Stimulated activated naive B cell treated with anti-CD40 and anti-IgM and Interleukin-4, amounts not matched to agents 10 μg/mL and 1 μg/mL and 100 μg/mL, for 72 hours (primary cell): ENCODE results near the gene GTPBP6.

ENCODE experiments used
- ATAC-seq, 2 donors: fragments of 150-1000 bp; cut with Tn5 transposase; replicated peaks; 2 replicates each; pipeline ENCODE4 v1.10.0; 2021; ENCODE audit warnings: moderate library complexity in 1 of 2
- DNase-seq: peaks from one replicate; pipeline ENCODE4 v3.0.0; 2021
- H3K27ac Mint-ChIP-seq: one replicate; pipeline ENCODE4 v1.8.0; 2022; ENCODE audit warnings: mild to moderate bottlenecking, mixed read lengths
- H3K27me3 Mint-ChIP-seq, 2 donors: one replicate each; pipeline ENCODE4 v1.8.0; 2022; ENCODE audit warnings: mixed read lengths in 2 of 2
- H3K36me3 Mint-ChIP-seq, 2 donors: one replicate each; pipeline ENCODE4 v1.8.0; 2022; ENCODE audit warnings: mixed read lengths in 2 of 2, mild to moderate bottlenecking in 1 of 2
- H3K4me1 Mint-ChIP-seq, 2 donors: one replicate each; pipeline ENCODE4 v1.8.0; 2022; ENCODE audit warnings: mixed read lengths in 2 of 2, mild to moderate bottlenecking in 1 of 2
- H3K4me3 Mint-ChIP-seq, 2 donors: one replicate each; pipeline ENCODE4 v1.8.0; 2022; ENCODE audit warnings: mild to moderate bottlenecking in 2 of 2, mixed read lengths in 2 of 2, moderate library complexity in 1 of 2
- H3K9me3 Mint-ChIP-seq, 2 donors: one replicate each; pipeline ENCODE4 v1.8.0; 2022; ENCODE audit warnings: mixed read lengths in 2 of 2, mild to moderate bottlenecking in 1 of 2

The GTPBP6 gene

GRCh38 chrX:323721-324628 lies 5.4 kb upstream of the GTPBP6 start:
- Mint-ChIP-seq H3K27me3 (peaks cover 5 to 13% of the 10 kb centered on the region in 2 donors), H3K27ac (peak overlapping the region; percentile 68), H3K4me1 (peaks cover 13 to 25% of the 10 kb centered on the region in 2 donors), H3K4me3 (peak overlapping the region in 1 of 2 donors; percentile 1), H3K9me3 (no peaks in the 10 kb centered on the region), H3K36me3 (peaks cover 0 to 3% of the 10 kb centered on the region in 2 donors)
- ATAC-seq: peak; percentile 4 to 14
- no peak for DNase-seq

DNA sequence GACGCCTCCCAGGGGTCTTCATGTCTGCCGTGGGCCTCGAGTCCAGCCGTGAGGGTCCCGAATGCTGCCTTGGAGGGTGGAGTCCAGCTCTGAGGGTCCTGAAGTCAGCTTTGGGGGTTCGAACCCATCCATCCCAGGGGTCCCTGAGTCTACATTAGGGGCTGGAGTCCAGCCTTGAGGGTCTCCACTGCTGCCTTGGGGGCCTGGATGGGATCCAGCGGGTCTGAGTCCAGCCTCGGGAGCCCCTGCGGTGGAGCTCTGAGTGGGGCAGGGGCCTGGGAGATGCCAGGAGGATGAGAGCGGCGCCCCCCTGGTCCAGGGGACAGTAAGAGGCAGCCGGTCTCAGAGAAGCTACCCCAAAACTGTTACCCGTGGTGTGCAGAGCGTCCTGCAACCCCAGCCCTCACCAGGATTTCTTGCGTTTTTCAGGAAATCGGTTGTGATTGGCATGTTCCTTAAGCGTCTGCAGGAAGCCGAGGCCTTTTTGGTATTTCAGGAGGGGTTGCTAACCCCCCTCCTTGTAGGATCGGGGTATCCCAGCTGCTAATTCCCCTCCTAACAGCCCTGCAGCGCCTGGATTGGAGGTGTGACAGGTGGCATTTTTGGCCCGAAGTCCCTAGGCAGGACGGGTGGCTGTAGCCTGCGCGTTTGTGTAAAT lies 1.7 kb upstream of the GTPBP6 start:
- peak overlapping the region; percentile 95 for H3K27ac Mint-ChIP-seq
- peaks cover 4 to 8% of the 10 kb centered on the region in 2 donors for H3K36me3 Mint-ChIP-seq
- peak overlapping the region; percentile 89 to 90 for H3K4me3 Mint-ChIP-seq
- H3K9me3 Mint-ChIP-seq: peaks cover 0 to 2% of the 10 kb centered on the region in 2 donors
- ATAC-seq: no peak
- H3K27me3 Mint-ChIP-seq: peaks cover 5 to 7% of the 10 kb centered on the region in 2 donors
- peaks cover 23 to 25% of the 10 kb centered on the region in 2 donors for H3K4me1 Mint-ChIP-seq
- no peak for DNase-seq

DNA sequence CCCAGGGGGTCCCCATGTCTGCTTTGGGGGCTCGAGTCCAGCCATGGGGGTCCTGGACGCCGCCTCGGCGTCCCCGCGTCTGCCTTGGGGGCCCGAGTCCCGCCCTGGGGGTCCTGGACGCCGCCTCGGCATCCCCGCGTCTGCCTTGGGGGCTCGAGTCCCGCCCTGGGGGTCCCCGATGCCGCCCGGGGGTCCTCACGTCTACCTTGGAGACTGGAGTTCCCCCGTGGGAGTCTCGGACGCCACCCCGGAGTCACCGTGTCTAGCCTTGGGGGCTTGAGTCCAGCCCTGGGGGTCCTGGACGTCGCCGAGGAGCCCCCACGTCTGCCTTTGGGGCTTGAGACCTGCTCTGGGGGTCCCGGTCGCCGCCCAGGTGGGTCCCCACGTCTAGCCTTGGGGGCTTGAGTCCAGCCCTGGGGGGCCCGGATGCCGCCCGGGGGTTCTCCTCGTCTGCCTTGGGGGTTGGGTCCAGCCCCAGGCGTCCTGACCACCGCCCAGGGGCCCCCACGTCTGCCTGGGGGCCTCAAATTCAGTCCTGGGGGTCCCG lies 1.1 kb upstream of the GTPBP6 start:
- DNase-seq (no peak), ATAC-seq (no peak)
- Mint-ChIP-seq H3K27ac (peak overlapping the region; percentile 96), H3K27me3 (peaks cover 5 to 7% of the 10 kb centered on the region in 2 donors), H3K4me1 (peaks cover 20 to 25% of the 10 kb centered on the region in 2 donors), H3K4me3 (peak overlapping the region; percentile 89 to 90), H3K9me3 (peaks cover 0 to 2% of the 10 kb centered on the region in 2 donors), H3K36me3 (peaks cover 4 to 8% of the 10 kb centered on the region in 2 donors)

DNA sequence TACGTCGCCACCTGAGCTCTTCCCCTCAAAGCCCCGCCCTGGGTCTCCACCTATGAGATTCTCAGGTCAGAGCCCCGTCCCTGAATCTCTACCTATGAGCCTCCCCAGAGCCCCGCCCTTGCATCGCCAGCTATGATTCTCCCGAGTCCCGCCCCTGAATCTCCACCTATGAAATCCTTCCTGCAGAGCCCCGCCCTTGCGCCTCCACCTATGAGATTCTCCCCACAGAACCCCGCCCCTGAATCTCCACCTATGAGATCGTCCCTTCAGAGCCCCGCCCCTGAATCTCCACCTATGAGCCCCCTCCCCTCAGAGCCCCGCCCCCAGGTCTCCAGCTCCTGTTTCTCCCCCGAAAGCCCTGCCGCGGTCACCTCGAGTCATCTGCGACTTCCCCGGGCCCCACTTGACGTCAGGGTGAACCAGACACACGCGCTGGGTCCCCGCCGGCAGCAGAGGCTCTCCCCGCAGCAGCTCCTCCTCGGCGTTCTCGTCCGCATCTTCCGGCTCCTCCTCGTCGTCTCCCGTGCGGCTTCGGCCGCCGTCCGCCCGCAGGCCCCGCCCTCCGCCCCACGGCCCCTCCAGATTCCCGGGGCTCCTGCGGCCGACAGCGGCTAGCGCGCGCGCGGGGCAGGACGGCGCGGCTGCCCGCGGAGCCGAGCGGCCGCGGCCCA lies 393 bp downstream of the GTPBP6 start:
- peaks cover 8 to 12% of the 10 kb centered on the region in 2 donors for H3K36me3 Mint-ChIP-seq
- H3K27me3 Mint-ChIP-seq: peaks cover under 1 to 2% of the 10 kb centered on the region in 2 donors
- peaks cover 0 to 2% of the 10 kb centered on the region in 2 donors for H3K9me3 Mint-ChIP-seq
- DNase-seq (peak; percentile 98), ATAC-seq (peak; percentile 73 to 75)
- H3K4me3 Mint-ChIP-seq: peak overlapping the region; percentile 86 to 90
- H3K27ac Mint-ChIP-seq: peak overlapping the region; percentile 98
- H3K4me1 Mint-ChIP-seq: peaks cover 15 to 19% of the 10 kb centered on the region in 2 donors

DNA sequence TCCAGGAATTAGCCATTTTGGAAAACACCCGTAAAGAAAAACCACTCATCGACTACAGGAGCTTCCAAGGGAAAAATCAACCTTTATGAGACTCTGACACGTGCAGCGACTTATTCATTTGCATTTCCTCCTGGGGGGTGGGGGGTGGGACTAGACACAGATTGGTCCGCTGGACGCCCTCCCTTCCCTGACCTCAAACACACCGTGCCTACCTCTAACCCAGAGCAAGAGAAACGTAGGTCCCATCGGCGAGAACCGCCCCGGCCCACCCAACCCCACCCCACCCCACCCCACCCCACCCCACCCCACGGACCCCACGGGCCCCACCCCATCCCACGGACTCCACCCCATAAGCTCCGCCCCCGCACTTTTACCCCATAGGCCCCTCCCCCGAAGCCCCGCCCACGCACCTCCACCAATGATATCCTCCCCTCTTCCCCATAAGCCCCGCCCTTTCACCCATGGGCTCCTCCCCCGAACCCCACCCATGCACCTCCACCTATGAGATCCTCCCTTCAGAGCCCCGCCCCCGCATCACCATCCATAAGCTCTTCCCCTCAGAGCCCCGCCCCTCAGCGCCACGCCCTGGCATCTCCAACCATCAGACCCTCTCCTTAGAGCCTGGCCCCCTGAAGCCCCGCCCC lies 1.1 kb downstream of the GTPBP6 start:
- Mint-ChIP-seq H3K27ac (peak overlapping the region; percentile 98), H3K36me3 (peaks cover 14 to 15% of the 10 kb centered on the region in 2 donors), H3K4me1 (peaks cover 13% of the 10 kb centered on the region in 2 donors), H3K27me3 (no peaks in the 10 kb centered on the region), H3K9me3 (peaks cover 0 to 2% of the 10 kb centered on the region in 2 donors), H3K4me3 (peak overlapping the region; percentile 86 to 90)
- no peak for DNase-seq
- ATAC-seq: no peak

- peak overlapping the region; percentile 54 to 56 for H3K4me3 Mint-ChIP-seq
- H3K36me3 Mint-ChIP-seq: peaks cover 22 to 23% of the 10 kb centered on the region in 2 donors
- no peaks in the 10 kb centered on the region for H3K27me3 Mint-ChIP-seq
- ATAC-seq: no peak
- peaks cover 0 to 2% of the 10 kb centered on the region in 2 donors for H3K9me3 Mint-ChIP-seq
- peaks cover 11 to 13% of the 10 kb centered on the region in 2 donors for H3K4me1 Mint-ChIP-seq
- DNase-seq: no peak
- peak overlapping the region; percentile 47 for H3K27ac Mint-ChIP-seq
Observed at GRCh38 chrX:316351-317325, 2.0 kb downstream of the GTPBP6 start.

GRCh38 chrX:314781-315595 lies 3.6 kb downstream of the GTPBP6 start:
- ATAC-seq (no peak), DNase-seq (no peak)
- H3K4me1 Mint-ChIP-seq: peaks cover 1 to 9% of the 10 kb centered on the region in 2 donors
- H3K27me3 Mint-ChIP-seq: no peaks in the 10 kb centered on the region
- H3K27ac Mint-ChIP-seq: no peak overlapping the region
- H3K36me3 Mint-ChIP-seq: peaks cover 31 to 32% of the 10 kb centered on the region in 2 donors
- peaks cover 0 to 2% of the 10 kb centered on the region in 2 donors for H3K9me3 Mint-ChIP-seq
- no peak overlapping the region for H3K4me3 Mint-ChIP-seq

- no peak overlapping the region for H3K4me3 Mint-ChIP-seq
- ATAC-seq: no peak
Observed at GRCh38 chrX:314049-314448, 4.5 kb downstream of the GTPBP6 start.

DNA sequence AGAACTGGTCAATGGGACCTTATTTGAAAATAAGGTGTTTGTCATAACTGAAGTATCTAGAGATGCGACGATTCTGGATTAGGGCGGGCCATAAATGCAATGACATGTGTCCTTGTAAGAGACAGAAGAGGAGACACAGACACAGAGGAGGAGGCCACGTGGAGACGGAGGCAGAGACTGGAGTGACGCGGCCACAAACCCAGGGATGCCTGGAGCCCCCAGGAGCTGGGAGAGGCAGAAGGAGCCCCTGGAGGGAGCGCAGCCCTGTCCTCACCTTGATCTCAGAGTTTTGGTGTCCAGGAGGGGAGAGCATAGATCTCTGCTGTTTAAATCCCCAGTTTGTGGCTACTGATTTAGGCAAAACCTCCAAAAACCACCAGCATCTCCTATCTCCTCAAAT lies 5.0 kb downstream of the GTPBP6 start:
- ATAC-seq: no peak
- no peak overlapping the region for H3K27ac Mint-ChIP-seq
- no peaks in the 10 kb centered on the region for H3K27me3 Mint-ChIP-seq
- peaks cover 39% of the 10 kb centered on the region in 2 donors for H3K36me3 Mint-ChIP-seq
- DNase-seq: no peak
- no peak overlapping the region for H3K4me3 Mint-ChIP-seq
- peaks cover 0 to 9% of the 10 kb centered on the region in 2 donors for H3K4me1 Mint-ChIP-seq
- peaks cover 0 to 2% of the 10 kb centered on the region in 2 donors for H3K9me3 Mint-ChIP-seq

More at GRCh38 chrX:314049-314448, 4.5 kb downstream of the GTPBP6 start:
- H3K27me3 Mint-ChIP-seq: no peaks in the 10 kb centered on the region
- H3K27ac Mint-ChIP-seq: no peak overlapping the region
- peaks cover 38 to 39% of the 10 kb centered on the region in 2 donors for H3K36me3 Mint-ChIP-seq
- peaks cover 0 to 9% of the 10 kb centered on the region in 2 donors for H3K4me1 Mint-ChIP-seq
- H3K9me3 Mint-ChIP-seq: peaks cover 0 to 2% of the 10 kb centered on the region in 2 donors
- no peak for DNase-seq

- no peak overlapping the region for H3K4me3 Mint-ChIP-seq
- DNase-seq (no peak), ATAC-seq (no peak)
- no peaks in the 10 kb centered on the region for H3K27me3 Mint-ChIP-seq
- peaks cover 0 to 6% of the 10 kb centered on the region in 2 donors for H3K4me1 Mint-ChIP-seq
- peaks cover 0 to under 1% of the 10 kb centered on the region in 2 donors for H3K9me3 Mint-ChIP-seq
- H3K27ac Mint-ChIP-seq: no peak overlapping the region
- H3K36me3 Mint-ChIP-seq: peaks cover 36 to 44% of the 10 kb centered on the region in 2 donors
Observed at GRCh38 chrX:312621-313331, 5.8 kb downstream of the GTPBP6 start.
